AG09319 (cell line): ENCODE measurements around the gene FPGS.

Source experiments
- DNase-seq: peaks from one replicate; pipeline ENCODE4 v3.0.0-alpha.2; 2010; ENCODE audit warnings: low read depth; ENCODE audit errors: extremely low read depth
- TF ChIP-seq, protein P1 (sequence below): IDR thresholded peaks from 2 replicates; pipeline ENCODE4 v1.5.1; 2011; ENCODE audit warnings: low read depth, mild to moderate bottlenecking, inconsistent platforms, low read length, moderate library complexity

Gene FPGS

DNA sequence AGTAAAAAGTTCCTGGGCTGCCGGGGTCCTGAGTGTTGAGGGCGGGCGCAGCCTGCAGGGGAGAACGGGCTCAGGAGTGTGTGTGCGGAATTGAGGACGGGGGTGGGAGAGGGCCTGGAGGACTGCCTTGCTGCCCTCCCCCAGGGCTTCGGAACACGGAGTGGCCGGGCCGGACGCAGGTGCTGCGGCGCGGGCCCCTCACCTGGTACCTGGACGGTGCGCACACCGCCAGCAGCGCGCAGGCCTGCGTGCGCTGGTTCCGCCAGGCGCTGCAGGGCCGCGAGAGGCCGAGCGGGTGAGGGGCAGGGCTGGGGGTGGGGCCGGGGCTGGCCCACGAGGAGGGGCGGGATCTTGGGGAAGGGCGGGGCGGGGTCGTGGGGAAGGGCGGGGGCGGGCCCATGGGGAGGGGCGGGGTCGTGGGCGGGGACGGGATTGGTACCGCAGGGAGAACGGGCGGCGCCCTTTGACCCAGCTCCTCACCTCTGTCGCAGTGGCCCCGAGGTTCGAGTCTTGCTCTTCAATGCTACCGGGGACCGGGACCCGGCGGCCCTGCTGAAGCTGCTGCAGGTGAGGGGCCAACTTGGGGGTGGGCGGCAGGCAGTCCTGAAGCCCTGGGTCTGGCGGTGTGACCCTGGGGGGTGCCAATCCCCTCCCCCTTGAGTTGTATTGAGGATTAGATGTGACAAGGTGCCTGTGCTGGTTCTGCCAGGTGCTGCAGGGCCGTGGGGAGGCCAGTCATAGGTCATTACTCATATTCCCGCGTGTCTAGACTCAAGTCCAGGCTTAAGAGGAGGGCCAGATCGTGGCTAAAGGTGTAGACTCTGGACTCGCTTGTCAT lies 7.1 kb downstream of the FPGS start:
- TF ChIP-seq, protein P1, sequence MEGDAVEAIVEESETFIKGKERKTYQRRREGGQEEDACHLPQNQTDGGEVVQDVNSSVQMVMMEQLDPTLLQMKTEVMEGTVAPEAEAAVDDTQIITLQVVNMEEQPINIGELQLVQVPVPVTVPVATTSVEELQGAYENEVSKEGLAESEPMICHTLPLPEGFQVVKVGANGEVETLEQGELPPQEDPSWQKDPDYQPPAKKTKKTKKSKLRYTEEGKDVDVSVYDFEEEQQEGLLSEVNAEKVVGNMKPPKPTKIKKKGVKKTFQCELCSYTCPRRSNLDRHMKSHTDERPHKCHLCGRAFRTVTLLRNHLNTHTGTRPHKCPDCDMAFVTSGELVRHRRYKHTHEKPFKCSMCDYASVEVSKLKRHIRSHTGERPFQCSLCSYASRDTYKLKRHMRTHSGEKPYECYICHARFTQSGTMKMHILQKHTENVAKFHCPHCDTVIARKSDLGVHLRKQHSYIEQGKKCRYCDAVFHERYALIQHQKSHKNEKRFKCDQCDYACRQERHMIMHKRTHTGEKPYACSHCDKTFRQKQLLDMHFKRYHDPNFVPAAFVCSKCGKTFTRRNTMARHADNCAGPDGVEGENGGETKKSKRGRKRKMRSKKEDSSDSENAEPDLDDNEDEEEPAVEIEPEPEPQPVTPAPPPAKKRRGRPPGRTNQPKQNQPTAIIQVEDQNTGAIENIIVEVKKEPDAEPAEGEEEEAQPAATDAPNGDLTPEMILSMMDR, result no peak
- no peak for DNase-seq

DNA sequence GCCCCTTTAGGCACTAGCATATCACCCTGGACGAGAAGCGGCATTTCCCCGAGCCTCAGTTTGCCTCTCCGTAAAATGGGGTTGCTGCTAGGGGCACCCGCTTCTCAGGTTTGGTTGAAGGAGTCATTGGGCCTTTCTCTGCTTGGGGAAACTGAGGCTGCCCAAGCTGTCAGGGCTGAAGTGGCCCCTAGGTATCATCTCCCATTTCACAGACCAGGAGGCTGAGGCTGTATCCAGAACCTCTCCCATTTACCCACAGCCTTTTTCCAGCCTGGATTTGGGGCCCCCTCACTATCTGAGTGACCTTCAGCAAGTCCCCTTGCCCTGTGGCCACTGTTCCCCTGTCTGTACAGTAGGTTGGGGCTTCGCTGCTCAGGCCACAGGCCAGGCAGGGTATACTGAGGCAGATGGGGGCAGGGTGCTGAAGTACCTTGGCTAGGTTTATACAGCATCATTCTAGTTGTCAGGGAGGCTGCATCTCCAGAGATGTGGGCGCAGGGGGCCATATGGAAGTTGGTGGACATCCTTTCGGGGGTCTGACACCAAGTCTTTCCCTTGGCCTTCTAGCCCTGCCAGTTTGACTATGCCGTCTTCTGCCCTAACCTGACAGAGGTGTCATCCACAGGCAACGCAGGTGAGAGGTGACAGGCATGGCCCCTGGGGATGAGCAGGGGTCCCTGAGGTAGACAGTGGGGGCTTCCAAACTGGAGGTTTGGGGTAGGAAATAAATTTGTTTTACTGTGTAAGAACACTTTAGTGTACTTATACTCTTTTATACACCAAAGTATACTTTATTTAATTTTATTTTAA lies 7.9 kb downstream of the FPGS start:
- TF ChIP-seq, protein P1, result no peak
- no peak for DNase-seq

DNA sequence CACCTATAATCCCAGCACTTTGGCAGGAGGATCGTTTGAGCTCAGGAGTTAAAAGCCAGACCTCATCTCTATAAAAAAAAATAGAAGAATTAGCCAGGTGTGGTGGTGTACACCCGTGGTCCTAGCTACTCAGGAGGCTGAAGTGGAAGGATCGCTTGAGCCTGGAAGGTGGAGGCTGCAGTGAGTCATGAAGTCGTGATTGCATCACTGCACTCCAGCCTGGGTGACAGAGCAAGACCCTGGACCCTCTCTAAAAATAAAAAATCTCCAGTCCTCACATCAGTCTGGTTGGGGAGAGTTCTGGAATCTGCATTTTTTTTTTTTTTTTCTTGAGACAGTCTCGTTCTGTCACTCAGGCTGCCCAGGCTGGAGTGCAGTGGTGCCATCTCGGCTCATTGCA lies 9.3 kb downstream of the FPGS start:
- DNase-seq, result no peak
- TF ChIP-seq, protein P1, result no peak

DNA sequence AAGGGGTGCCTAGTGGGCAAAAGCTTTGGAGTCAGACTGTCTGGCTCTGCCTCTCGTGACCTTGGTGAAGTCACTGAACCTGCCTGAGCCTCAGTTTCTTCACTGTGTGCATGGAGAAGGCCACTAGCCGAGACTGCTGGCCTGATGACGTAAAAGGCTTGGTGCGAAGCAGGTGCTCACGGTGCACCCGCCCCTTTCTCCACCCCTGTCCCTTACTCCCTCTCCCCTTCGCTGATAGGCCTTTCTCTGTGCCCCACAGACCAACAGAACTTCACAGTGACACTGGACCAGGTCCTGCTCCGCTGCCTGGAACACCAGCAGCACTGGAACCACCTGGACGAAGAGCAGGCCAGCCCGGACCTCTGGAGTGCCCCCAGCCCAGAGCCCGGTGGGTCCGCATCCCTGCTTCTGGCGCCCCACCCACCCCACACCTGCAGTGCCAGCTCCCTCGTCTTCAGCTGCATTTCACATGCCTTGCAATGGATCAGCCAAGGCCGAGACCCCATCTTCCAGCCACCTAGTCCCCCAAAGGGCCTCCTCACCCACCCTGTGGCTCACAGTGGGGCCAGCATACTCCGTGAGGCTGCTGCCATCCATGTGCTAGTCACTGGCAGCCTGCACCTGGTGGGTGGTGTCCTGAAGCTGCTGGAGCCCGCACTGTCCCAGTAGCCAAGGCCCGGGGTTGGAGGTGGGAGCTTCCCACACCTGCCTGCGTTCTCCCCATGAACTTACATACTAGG lies 10.4 kb downstream of the FPGS start:
- TF ChIP-seq, protein P1, result no peak
- no peak for DNase-seq

DNA sequence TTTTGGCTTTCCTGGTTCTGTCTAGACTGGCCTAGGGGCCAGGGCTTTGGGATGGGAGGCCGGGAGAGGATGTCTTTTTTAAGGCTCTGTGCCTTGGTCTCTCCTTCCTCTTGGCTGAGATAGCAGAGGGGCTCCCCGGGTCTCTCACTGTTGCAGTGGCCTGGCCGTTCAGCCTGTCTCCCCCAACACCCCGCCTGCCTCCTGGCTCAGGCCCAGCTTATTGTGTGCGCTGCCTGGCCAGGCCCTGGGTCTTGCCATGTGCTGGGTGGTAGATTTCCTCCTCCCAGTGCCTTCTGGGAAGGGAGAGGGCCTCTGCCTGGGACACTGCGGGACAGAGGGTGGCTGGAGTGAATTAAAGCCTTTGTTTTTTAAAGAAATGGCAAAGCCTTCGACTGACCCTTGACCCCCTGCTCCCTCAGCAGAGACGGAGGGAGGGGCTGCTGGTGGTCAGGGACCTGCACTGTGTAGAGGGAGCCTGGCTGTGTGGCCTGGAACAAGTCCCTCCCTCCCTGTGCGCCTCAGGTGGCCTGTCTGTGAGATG lies 11.1 kb downstream of the FPGS start:
- no peak for DNase-seq
- TF ChIP-seq, protein P1, result no peak

DNA sequence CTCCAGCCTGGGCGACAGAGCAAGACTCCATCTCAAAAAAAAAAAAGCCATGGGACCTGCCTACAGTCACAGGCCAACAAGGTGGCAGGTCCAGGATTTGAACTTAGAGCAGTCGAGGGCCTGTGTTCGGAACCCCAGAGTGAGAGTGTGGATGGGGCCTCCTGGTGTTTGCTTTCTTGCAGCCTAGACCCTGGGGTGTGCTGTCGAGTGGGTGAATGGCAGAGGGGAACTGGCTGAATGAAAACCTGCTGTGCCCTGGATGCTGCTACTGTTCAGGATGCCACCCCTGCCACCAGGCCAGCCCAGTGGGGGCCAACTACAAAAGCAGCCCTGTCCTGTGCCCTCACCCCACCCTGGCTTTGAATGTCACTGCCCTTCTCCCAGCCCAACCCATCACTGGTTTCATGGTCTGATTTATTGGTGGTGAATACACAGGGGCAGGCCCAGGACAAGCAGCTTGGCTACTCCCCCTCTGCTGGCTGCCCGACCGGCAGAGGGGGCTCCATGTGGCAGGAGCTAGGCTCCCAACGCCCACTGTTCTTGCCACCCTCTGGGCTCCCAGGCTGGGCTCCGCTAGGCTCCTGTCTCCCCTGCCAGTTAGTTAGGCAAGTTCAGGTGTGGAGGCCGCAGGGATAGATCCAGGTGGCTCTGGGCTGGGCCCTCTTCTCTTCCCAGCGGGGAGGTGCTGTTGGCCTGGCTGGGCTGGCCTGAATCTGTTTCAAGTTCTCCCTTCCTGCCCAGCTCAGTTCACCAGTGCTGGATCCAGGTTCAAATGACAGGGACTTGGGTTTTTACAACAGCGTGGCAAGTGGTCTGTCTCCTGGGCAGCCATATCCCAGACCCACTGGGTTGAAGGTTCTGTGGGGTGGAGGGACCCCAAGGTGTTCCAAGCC lies 12.2 kb downstream of the FPGS start:
- DNase-seq, result no peak
- TF ChIP-seq, protein P1, result no peak
